A673 (cell line): ENCODE results near the gene EIF2S1. TPM values are rescaled to one million over a fixed set of nuclear protein-coding genes. Genes with fewer than 3 reads are reported as not detected.

ENCODE experiments used
- BruUV-seq: library from RNA; stranded (reverse); fragments of 400-500 nt; replicated peaks from 2 replicates; lab custom pipeline; 2021; lab: Mats Ljungman, UMichigan
- CTCF ChIA-PET: fragments of 300-600 bp; sonication (Branson Sonifier 250); formaldehyde crosslinking; loops from one replicate; lab custom pipeline; 2022; ENCODE audit warnings: antibody characterized with exemption; lab: Charles Lee
- POLR2A ChIA-PET: fragments of 300-600 bp; sonication (Branson Sonifier 250); formaldehyde crosslinking; loops from one replicate; lab custom pipeline; 2022; ENCODE audit warnings: antibody characterized with exemption; ENCODE audit not compliant: low non-redundant PET; lab: Charles Lee
- DNase-seq: peaks from one replicate; pipeline ENCODE4 v3.0.0-alpha.2; 2015; ENCODE audit warnings: low spot score
- H3K27ac ChIP-seq: fragments of 200-600 bp; sonication (generic); 2 replicates; pipeline ENCODE4 v1.5.1; 2016; ENCODE audit warnings: mixed run types, low read depth, mild to moderate bottlenecking, mixed read lengths, antibody characterized with exemption, low read length; ENCODE audit not compliant: poor library complexity, severe bottlenecking
- H3K27me3 ChIP-seq: fragments of 200-600 bp; sonication (generic); replicated peaks from 2 replicates; pipeline ENCODE4 v1.6.1; 2017; ENCODE audit warnings: mixed run types, low read depth, mild to moderate bottlenecking, mixed read lengths, antibody characterized with exemption, low read length; ENCODE audit not compliant: insufficient read depth, poor library complexity
- H3K36me3 ChIP-seq: fragments of 200-600 bp; sonication (generic); 2 replicates; pipeline ENCODE4 v1.6.1; 2016; ENCODE audit warnings: mixed run types, mild to moderate bottlenecking, mixed read lengths, antibody characterized with exemption, low read length; ENCODE audit not compliant: insufficient read depth, poor library complexity, severe bottlenecking
- H3K4me1 ChIP-seq: fragments of 200-600 bp; sonication (generic); 2 replicates; pipeline ENCODE4 v1.6.1; 2017; ENCODE audit warnings: mixed run types, mild to moderate bottlenecking, mixed read lengths, antibody characterized with exemption, low read length; ENCODE audit not compliant: insufficient read depth, poor library complexity, severe bottlenecking
- H3K4me3 ChIP-seq: fragments of 200-600 bp; sonication (generic); 2 replicates; pipeline ENCODE4 v1.5.1; 2016; ENCODE audit warnings: low read depth, mixed run types, mild to moderate bottlenecking, mixed read lengths, low read length; ENCODE audit not compliant: poor library complexity, severe bottlenecking
- H3K9me3 ChIP-seq: fragments of 200-600 bp; sonication (generic); 2 replicates; pipeline ENCODE4 v1.6.1; 2016; ENCODE audit warnings: mixed run types, low read depth, mild to moderate bottlenecking, mixed read lengths, antibody characterized with exemption, low read length; ENCODE audit not compliant: poor library complexity, severe bottlenecking
- EZH2 ChIP-seq: fragments of 200-600 bp; sonication (generic); IDR thresholded peaks from 2 replicates; pipeline ENCODE4 v1.6.1; 2017; ENCODE audit warnings: borderline replicate concordance, low read depth, mild to moderate bottlenecking, mixed read lengths, antibody characterized with exemption, low read length; ENCODE audit not compliant: poor library complexity, severe bottlenecking
- intact Hi-C: fragments of 100-400 bp; cut with micrococcal nuclease; formaldehyde crosslinking; loops from one replicate; pipeline ENCODE4 v1.10.0; 2022; ENCODE audit not compliant: unreplicated experiment
- total RNA-seq: library from RNA; stranded (reverse); gene quantifications from 2 replicates; pipeline ENCODE4 v1.2.3, GENCODE V29; 2021
- TF ChIP-seq, protein P1 (sequence below): fragments of 300-800, 200-600 bp; sonication (generic); conservative IDR thresholded peaks from 2 replicates; pipeline ENCODE4 v1.5.1; 2017; ENCODE audit warnings: low read depth, mild to moderate bottlenecking, antibody characterized with exemption, low read length, moderate library complexity, mixed read lengths

EIF2S1 gene
- total RNA-seq, 1 experiment from 2014 or later: 302 TPM

DNA sequence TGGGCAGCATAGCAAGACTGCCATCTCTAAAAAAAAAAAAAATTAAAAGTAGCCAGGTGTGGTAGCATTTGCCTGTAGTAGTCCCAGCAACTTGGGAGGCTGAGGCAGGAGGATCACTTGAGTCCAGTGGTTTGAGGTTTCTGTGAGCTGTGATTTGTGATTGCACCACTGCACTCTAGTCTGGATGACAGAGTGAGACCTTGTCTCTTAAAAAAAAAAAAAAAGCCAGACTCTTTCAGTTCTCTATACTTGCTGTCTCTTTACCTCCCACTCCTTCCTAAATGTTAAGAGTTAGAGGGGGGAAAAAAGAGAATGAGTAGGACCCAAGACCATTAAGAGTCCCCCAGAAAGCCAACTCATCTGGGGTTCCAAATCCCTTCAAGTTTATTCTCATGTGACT is 17.8 kb downstream of the EIF2S1 start:
- POLR2A ChIA-PET: no interaction called here

DNA sequence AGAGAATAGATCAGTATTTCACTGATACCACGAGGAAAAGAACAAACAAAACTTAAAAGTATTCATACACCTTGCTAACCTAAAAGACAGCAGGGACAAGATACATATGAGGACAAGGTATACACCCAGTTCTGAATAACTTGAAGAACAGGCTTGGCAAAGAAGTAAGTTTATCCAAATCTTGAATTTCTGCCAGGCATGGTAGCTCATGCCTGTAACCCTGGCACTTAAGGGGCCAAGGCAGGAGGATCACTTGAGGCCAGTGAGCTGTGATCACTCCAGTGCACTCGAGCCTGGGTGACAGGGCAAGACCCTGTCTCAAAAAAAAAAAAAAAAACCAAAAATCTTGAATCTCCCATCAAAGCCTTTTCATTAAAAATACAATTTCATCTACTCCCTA is 25.0 kb downstream of the EIF2S1 start:
- no peaks in the 10 kb centered on the region for H3K27me3 ChIP-seq
- H3K9me3 ChIP-seq: no peaks in the 10 kb centered on the region
- no peak overlapping the region for H3K27ac ChIP-seq
- H3K4me3 ChIP-seq: no peak overlapping the region
- no TSS peak for BruUV-seq
- POLR2A ChIA-PET: no interaction called here
- TF ChIP-seq EZH2: no peak
- TF ChIP-seq, protein P1, sequence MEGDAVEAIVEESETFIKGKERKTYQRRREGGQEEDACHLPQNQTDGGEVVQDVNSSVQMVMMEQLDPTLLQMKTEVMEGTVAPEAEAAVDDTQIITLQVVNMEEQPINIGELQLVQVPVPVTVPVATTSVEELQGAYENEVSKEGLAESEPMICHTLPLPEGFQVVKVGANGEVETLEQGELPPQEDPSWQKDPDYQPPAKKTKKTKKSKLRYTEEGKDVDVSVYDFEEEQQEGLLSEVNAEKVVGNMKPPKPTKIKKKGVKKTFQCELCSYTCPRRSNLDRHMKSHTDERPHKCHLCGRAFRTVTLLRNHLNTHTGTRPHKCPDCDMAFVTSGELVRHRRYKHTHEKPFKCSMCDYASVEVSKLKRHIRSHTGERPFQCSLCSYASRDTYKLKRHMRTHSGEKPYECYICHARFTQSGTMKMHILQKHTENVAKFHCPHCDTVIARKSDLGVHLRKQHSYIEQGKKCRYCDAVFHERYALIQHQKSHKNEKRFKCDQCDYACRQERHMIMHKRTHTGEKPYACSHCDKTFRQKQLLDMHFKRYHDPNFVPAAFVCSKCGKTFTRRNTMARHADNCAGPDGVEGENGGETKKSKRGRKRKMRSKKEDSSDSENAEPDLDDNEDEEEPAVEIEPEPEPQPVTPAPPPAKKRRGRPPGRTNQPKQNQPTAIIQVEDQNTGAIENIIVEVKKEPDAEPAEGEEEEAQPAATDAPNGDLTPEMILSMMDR: no peak
- intact Hi-C loops: no loop called here
- CTCF ChIA-PET: interaction anchor here (0.7 to 1.6 kb wide), 3 partner anchors 25 to 459 kb away, joined by 4 to 6 read pairs (median 5); partner anchors contain the start of gene ATP6V1D
- DNase-seq: no peak
- H3K4me1 ChIP-seq: no peaks in the 10 kb centered on the region
- peaks cover 69% of the 10 kb centered on the region for H3K36me3 ChIP-seq

More for the DNA sequence above, 17.8 kb downstream of the EIF2S1 start:
- no peak for DNase-seq
- no peaks in the 10 kb centered on the region for H3K27me3 ChIP-seq
- BruUV-seq: no TSS peak
- peaks cover 96% of the 10 kb centered on the region for H3K36me3 ChIP-seq
- CTCF ChIA-PET: no interaction called here
- no peaks in the 10 kb centered on the region for H3K9me3 ChIP-seq
- no peak overlapping the region for H3K4me3 ChIP-seq
- intact Hi-C loops: no loop called here
- H3K27ac ChIP-seq: no peak overlapping the region
- TF ChIP-seq, protein P1: no peak
- no peak for TF ChIP-seq EZH2
- H3K4me1 ChIP-seq: no peaks in the 10 kb centered on the region

DNA sequence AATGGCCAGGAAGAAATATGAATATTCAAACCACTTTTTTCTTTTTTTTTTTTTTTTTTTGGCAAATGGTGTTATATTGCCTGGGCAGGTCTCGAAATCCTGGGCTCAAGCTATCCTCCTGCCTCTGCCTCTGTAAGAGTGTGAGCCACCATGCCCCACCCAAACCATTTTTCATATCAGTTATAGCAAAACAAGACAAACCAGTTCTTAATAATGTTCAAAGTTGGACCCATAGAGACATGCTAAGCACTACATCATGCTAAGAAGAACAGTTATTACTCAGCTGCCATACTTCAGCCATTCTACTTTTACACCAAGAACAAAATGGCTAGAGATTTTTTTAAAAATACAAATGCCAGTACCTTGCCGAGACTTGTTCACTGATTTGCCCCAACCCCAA is 25.5 kb downstream of the EIF2S1 start:
- no peak for DNase-seq
- Histone ChIP-seq H3K27me3 (no peaks in the 10 kb centered on the region), H3K36me3 (peaks cover 64% of the 10 kb centered on the region), H3K4me3 (no peak overlapping the region), H3K9me3 (no peaks in the 10 kb centered on the region), H3K27ac (no peak overlapping the region), H3K4me1 (no peaks in the 10 kb centered on the region)
- no TSS peak for BruUV-seq
- intact Hi-C loops: no loop called here
- no peak for TF ChIP-seq EZH2
- TF ChIP-seq, protein P1: no peak
- ChIA-PET CTCF (interaction anchor here (0.7 to 1.6 kb wide), 3 partner anchors 26 to 459 kb away, joined by 4 to 6 read pairs (median 5); partner anchors contain the start of gene ATP6V1D), POLR2A (interaction anchor here (0.6 kb wide), 1 partner anchor 70 kb away, joined by 8 read pairs; no protein-coding TSS in a partner anchor)
